B cell (primary cell): ENCODE measurements around the gene TMEM37. TPM values are rescaled to one million over a fixed set of nuclear protein-coding genes. Genes with fewer than 3 reads are reported as not detected.

Experiments used
- ATAC-seq: fragments of 200-7000 bp; cut with Tn5 transposase; one replicate; pipeline ENCODE4 v1.10.0; 2021; ENCODE audit warnings: low read depth, mild to moderate bottlenecking, moderate number of reproducible peaks, moderate library complexity
- CTCF ChIA-PET: fragments of 350-600 bp; sonication (Branson Sonifier 250); formaldehyde crosslinking; loops from one replicate; lab custom pipeline; 2021; ENCODE audit warnings: antibody characterized with exemption, inconsistent platforms; lab: Charles Lee
- POLR2A ChIA-PET: fragments of 350-600 bp; sonication (Branson Sonifier 250); formaldehyde crosslinking; loops from one replicate; lab custom pipeline; 2021; ENCODE audit warnings: antibody characterized with exemption; lab: Charles Lee
- DNase-seq: peaks from one replicate; pipeline ENCODE4 v3.0.0; 2013
- H2AFZ ChIP-seq: 2 replicates; pipeline ENCODE4 v1.6.1; 2012; ENCODE audit warnings: mild to moderate bottlenecking, low read depth, low read length; ENCODE audit not compliant: insufficient read depth, poor library complexity, severe bottlenecking
- H3K27ac ChIP-seq, 2 donors: 1 replicate in 1 of 2; 2 replicates in 1 of 2; pipeline ENCODE4 v1.5.1; 2012 to 2013; ENCODE audit warnings: low read length in 2 of 2, mild to moderate bottlenecking in 2 of 2, moderate library complexity in 1 of 2
- H3K27me3 ChIP-seq, 4 experiments: fragments of 200-600 bp in 1 of 4; sonication (generic) in 1 of 4; replicated peaks in 1 of 4; 1 replicate in 2 of 4; 2 replicates in 2 of 4; pipeline versions ENCODE4 v1.6.1 to v1.7.0; 2013 to 2016; ENCODE audit warnings: low read length in 3 of 4, mild to moderate bottlenecking in 2 of 4, mixed read lengths in 1 of 4, moderate library complexity in 1 of 4; ENCODE audit not compliant: insufficient read depth in 4 of 4, control insufficient read depth in 3 of 4; ENCODE audit errors: control extremely low read depth in 1 of 4
- H3K36me3 ChIP-seq, 2 experiments: replicated peaks in 1 of 2; 1 replicate in 1 of 2; 2 replicates in 1 of 2; pipeline versions ENCODE4 v1.6.1 to v1.7.1; 2013; ENCODE audit warnings: low read length in 1 of 2; ENCODE audit not compliant: insufficient read depth in 2 of 2, control insufficient read depth in 1 of 2; ENCODE audit errors: control extremely low read depth in 1 of 2, extremely low read depth in 1 of 2
- H3K4me1 ChIP-seq, 2 donors: fragments of 200-600 bp in 1 of 2; sonication (generic) in 1 of 2; 1 replicate in 1 of 2; 2 replicates in 1 of 2; pipeline versions ENCODE4 v1.5.1 to v1.6.1; 2013 to 2017; ENCODE audit warnings: low read length in 2 of 2; ENCODE audit not compliant: control insufficient read depth in 2 of 2, insufficient read depth in 2 of 2
- H3K4me2 ChIP-seq: replicated peaks from 2 replicates; pipeline ENCODE3; 2012; ENCODE audit warnings: mild to moderate bottlenecking, low read depth, low read length; ENCODE audit not compliant: poor library complexity, severe bottlenecking
- H3K4me3 ChIP-seq, 5 experiments: fragments of 200-600 bp in 1 of 5; sonication (generic) in 1 of 5; 1 replicate in 3 of 5; 2 replicates in 2 of 5; pipeline versions ENCODE4 v1.5.1 to v1.7.0; 2011 to 2016; ENCODE audit warnings: low read length in 4 of 5, mild to moderate bottlenecking in 4 of 5, low read depth in 2 of 5, control low read depth in 1 of 5, moderate library complexity in 1 of 5; ENCODE audit not compliant: insufficient read depth in 1 of 5; ENCODE audit errors: control extremely low read depth in 1 of 5, extremely low read depth in 1 of 5
- H3K79me2 ChIP-seq: fragments of 200-600 bp; sonication (generic); one replicate; pipeline ENCODE4 v1.6.0; 2016; ENCODE audit warnings: low read length; ENCODE audit not compliant: control insufficient read depth, insufficient read depth
- H3K9ac ChIP-seq: fragments of 200-600 bp; sonication (generic); 2 replicates; pipeline ENCODE4 v1.6.1; 2017; ENCODE audit warnings: mild to moderate bottlenecking, low read length, moderate library complexity
- H3K9me3 ChIP-seq, 3 donors: one replicate each; pipeline versions ENCODE4 v1.6.1 to v1.7.1; 2013; ENCODE audit warnings: low read length in 2 of 3; ENCODE audit not compliant: control insufficient read depth in 2 of 3, insufficient read depth in 1 of 3; ENCODE audit errors: control extremely low read depth in 1 of 3
- H4K20me1 ChIP-seq: 2 replicates; pipeline ENCODE4 v1.6.0; 2012; ENCODE audit warnings: mild to moderate bottlenecking, low read length; ENCODE audit not compliant: insufficient read depth, control insufficient read depth, poor library complexity, severe bottlenecking
- H3K27ac Mint-ChIP-seq: one replicate; pipeline ENCODE4 v1.8.0; 2021; ENCODE audit warnings: mixed read lengths
- H3K27me3 Mint-ChIP-seq: one replicate; pipeline ENCODE4 v1.8.0; 2021; ENCODE audit warnings: mixed read lengths
- H3K4me1 Mint-ChIP-seq: one replicate; pipeline ENCODE4 v1.8.0; 2021; ENCODE audit warnings: mixed read lengths
- H3K4me3 Mint-ChIP-seq: one replicate; pipeline ENCODE4 v1.8.0; 2021; ENCODE audit warnings: mixed read lengths
- H3K9me3 Mint-ChIP-seq: one replicate; pipeline ENCODE4 v1.8.0; 2022; ENCODE audit warnings: mixed read lengths; ENCODE audit not compliant: insufficient read depth
- EZH2 ChIP-seq: IDR thresholded peaks from 2 replicates; pipeline ENCODE4 v1.6.1; 2012; ENCODE audit warnings: borderline replicate concordance, low read depth, mild to moderate bottlenecking, moderate library complexity, low read length; ENCODE audit not compliant: insufficient read depth, poor library complexity, severe bottlenecking
- WGBS: methylation state at CpG from one replicate; pipeline ENCODE4 v1.1.5; 2013; ENCODE audit warnings: missing lambda C conversion rate; ENCODE audit not compliant: insufficient coverage; 5-methylcytosine and 5-hydroxymethylcytosine counted together
- intact Hi-C: fragments of 100-400 bp; cut with micrococcal nuclease; formaldehyde crosslinking; loops from one replicate; pipeline ENCODE4 v1.10.0; 2022
- polyA plus RNA-seq: library from polyadenylated mRNA; depleted of rRNA; stranded (reverse); fragments of >200 nt; gene quantifications from 2 replicates; pipeline ENCODE4 v1.2.3, GENCODE V29; 2012
- total RNA-seq, 2 donors: library from RNA; stranded (reverse); fragments of 120-200 nt in 1 of 2; gene quantifications; 1 replicate in 1 of 2; 2 replicates in 1 of 2; pipeline versions ENCODE4 v1.2.3 to v1.2.4, GENCODE V29; 2013 to 2022
- TF ChIP-seq, protein P1 (sequence below): fragments of 200-600 bp; IDR thresholded peaks from one replicate; pipeline ENCODE4 v1.8.0; 2022; ENCODE audit warnings: antibody characterized with exemption, mild to moderate bottlenecking

The TMEM37 gene
- total and polyA plus RNA-seq, 2 donors (not counting 1 experiment from before 2014, with no cell fraction given) = not detected

DNA sequence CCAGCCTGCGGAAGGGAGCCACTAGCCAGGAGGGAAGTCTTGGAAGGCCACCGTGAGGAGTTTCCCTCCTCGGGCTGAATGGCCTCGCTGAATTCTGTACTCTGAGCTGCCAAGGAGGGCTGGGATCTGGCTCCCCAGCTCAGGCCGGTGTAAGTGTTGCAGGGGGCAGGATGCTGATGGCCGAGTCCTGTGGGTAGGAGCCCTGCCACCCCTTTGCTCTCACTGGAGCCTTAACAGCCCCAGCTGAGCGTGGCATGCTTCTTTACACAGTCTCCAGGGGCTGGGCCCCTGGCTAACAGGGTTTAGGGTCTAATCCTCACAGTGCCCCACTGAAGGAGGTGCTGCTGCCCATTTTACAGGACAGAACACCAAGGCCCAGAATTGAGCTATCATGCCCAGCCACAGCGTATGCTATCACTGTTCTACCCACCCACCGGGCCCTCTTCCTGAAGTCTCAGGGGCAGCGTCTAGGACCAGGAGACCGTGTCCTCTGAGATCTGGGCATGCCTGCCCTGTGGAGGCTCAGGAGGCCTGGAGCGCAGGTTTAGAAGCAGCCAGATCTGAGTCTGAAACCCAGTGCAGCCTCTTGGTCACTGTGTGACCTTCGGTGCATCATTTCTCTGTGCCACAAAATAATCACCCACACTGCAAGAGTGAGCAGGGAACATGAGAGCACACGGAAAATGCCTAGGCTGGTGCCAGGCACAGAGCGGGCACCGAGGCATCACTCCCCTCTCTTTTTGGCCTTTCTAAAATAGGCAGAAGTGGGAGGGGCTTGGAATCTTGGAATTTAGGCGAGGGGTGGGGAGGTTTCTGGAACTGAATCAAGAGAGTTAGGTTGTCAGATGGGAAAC, 42.9 kb downstream of the TMEM37 start:
- H3K79me2 ChIP-seq = no peaks in the 10 kb centered on the region
- no peak overlapping the region for H3K27ac Mint-ChIP-seq
- POLR2A ChIA-PET = no interaction called here
- H3K4me2 ChIP-seq = no peak overlapping the region
- H3K4me1 Mint-ChIP-seq = no peaks in the 10 kb centered on the region
- ATAC-seq = no peak
- H3K9ac ChIP-seq = no peak overlapping the region
- no peak overlapping the region for H3K27ac ChIP-seq
- intact Hi-C loops = loop anchor here (5.0 kb wide), 1 partner anchor 252 kb away; the partner anchor contains the start of gene STEAP3
- WGBS = 93% methylated on average over 14 of the region's 17 CpGs
- H3K4me3 ChIP-seq = no peak overlapping the region
- H3K27me3 Mint-ChIP-seq = peaks cover 21% of the 10 kb centered on the region
- TF ChIP-seq, protein P1, sequence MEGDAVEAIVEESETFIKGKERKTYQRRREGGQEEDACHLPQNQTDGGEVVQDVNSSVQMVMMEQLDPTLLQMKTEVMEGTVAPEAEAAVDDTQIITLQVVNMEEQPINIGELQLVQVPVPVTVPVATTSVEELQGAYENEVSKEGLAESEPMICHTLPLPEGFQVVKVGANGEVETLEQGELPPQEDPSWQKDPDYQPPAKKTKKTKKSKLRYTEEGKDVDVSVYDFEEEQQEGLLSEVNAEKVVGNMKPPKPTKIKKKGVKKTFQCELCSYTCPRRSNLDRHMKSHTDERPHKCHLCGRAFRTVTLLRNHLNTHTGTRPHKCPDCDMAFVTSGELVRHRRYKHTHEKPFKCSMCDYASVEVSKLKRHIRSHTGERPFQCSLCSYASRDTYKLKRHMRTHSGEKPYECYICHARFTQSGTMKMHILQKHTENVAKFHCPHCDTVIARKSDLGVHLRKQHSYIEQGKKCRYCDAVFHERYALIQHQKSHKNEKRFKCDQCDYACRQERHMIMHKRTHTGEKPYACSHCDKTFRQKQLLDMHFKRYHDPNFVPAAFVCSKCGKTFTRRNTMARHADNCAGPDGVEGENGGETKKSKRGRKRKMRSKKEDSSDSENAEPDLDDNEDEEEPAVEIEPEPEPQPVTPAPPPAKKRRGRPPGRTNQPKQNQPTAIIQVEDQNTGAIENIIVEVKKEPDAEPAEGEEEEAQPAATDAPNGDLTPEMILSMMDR = no peak
- TF ChIP-seq EZH2 = no peak
- no peaks in the 10 kb centered on the region for H3K9me3 ChIP-seq
- no peak overlapping the region for H3K4me3 Mint-ChIP-seq
- no peak for DNase-seq
- no peaks in the 10 kb centered on the region for H3K9me3 Mint-ChIP-seq
- no peaks in the 10 kb centered on the region for H3K36me3 ChIP-seq
- no peak overlapping the region for H2AFZ ChIP-seq
- H3K4me1 ChIP-seq = no peaks in the 10 kb centered on the region
- no peaks in the 10 kb centered on the region for H4K20me1 ChIP-seq
- CTCF ChIA-PET = interaction anchor here (0.6 to 2.3 kb wide), 5 partner anchors 9 to 592 kb away, joined by 3 to 18 read pairs (median 4); no protein-coding TSS in a partner anchor
- H3K27me3 ChIP-seq = peaks cover 0 to 10% (median 2%) of the 10 kb centered on the region in 4 experiments
